Measurements from ENCODE around the gene CCDC50.

DNA sequence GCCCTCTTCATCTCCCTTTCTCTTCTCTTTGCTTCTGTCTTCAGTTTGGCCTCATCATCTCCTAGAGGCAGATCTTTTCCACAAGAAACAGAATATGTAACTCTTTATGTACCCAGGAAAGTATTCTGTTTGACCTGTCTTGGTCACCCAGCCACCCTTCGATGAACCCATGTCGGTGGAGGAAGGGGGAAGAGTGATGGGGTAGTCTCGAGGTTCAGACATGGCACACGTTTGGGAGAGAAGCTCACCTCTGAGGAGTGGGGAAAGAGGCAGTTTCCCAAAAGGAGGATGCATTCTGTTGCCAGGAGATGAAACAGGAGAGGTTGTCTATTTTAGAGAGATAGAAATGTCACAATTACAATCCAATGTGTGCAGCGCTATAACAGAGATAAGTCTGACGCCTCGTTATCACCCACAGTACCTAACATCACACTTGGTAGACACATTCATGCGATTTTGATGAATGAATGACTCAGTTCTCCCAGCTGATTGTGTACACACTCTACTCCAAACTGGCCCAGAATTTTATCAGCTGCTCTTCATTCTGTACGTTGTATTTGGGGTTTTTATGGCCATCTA lies 722 bp upstream of the CCDC50 start:
- TF ChIP-seq POLR2AphosphoS5 (IDR thresholded peaks at IDR 0.05): no peak
- TF ChIP-seq, protein P1, sequence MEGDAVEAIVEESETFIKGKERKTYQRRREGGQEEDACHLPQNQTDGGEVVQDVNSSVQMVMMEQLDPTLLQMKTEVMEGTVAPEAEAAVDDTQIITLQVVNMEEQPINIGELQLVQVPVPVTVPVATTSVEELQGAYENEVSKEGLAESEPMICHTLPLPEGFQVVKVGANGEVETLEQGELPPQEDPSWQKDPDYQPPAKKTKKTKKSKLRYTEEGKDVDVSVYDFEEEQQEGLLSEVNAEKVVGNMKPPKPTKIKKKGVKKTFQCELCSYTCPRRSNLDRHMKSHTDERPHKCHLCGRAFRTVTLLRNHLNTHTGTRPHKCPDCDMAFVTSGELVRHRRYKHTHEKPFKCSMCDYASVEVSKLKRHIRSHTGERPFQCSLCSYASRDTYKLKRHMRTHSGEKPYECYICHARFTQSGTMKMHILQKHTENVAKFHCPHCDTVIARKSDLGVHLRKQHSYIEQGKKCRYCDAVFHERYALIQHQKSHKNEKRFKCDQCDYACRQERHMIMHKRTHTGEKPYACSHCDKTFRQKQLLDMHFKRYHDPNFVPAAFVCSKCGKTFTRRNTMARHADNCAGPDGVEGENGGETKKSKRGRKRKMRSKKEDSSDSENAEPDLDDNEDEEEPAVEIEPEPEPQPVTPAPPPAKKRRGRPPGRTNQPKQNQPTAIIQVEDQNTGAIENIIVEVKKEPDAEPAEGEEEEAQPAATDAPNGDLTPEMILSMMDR (IDR thresholded peaks at IDR 0.05): no peak
